Colonic mucosa (tissue), 4 donors: ENCODE measurements around the gene FAM234A. TPM values are rescaled to one million over a fixed set of nuclear protein-coding genes. Genes with fewer than 3 reads are reported as not detected.

Source experiments
- DNase-seq: peaks from one replicate; pipeline ENCODE4 v3.0.0-alpha.2; 2020
- H3K27ac ChIP-seq: fragments of 200-600 bp; one replicate; pipeline ENCODE4 v1.8.0; 2021
- H3K27me3 ChIP-seq: fragments of 200-600 bp; one replicate; pipeline ENCODE4 v1.8.0; 2021
- H3K36me3 ChIP-seq: fragments of 200-600 bp; one replicate; pipeline ENCODE4 v1.8.0; 2021
- H3K4me1 ChIP-seq: fragments of 200-600 bp; one replicate; pipeline ENCODE4 v1.8.0; 2021; ENCODE audit warnings: mild to moderate bottlenecking
- H3K4me3 ChIP-seq: fragments of 200-600 bp; one replicate; pipeline ENCODE4 v1.8.0; 2021
- H3K9ac ChIP-seq, 2 donors: one replicate each; pipeline ENCODE4 v1.7.0; 2013; ENCODE audit warnings: control low read depth in 2 of 2, low read depth in 2 of 2, low read length in 2 of 2
- H3K9me3 ChIP-seq: fragments of 200-600 bp; one replicate; pipeline ENCODE4 v1.8.0; 2021
- intact Hi-C: fragments of 100-400 bp; cut with DNase I; formaldehyde crosslinking; loops from one replicate; pipeline ENCODE4 v1.14.1; 2022
- total RNA-seq, 2 donors: library from RNA; stranded (reverse); fragmentation: NEBNext Ultra II Directional in 1 of 2; extraction: Animal tissue kit (Norgen Biotek cat#: 25700) in 1 of 2; gene quantifications; one replicate each; pipeline ENCODE4 v1.2.1, GENCODE V29; 2021
- TF ChIP-seq, protein P1 (sequence below): fragments of 200-600 bp; IDR thresholded peaks from one replicate; pipeline ENCODE4 v1.8.0; 2022; ENCODE audit warnings: antibody characterized with exemption, mild to moderate bottlenecking
- donor health status: healthy.
- donor health status: DM: no; HTN: no; CAD: no.
- donor health status: DM: no; HTN: no; CAD: no.

The FAM234A gene
- total RNA-seq, 2 donors from 2014 or later: 105 to 124 TPM

DNA sequence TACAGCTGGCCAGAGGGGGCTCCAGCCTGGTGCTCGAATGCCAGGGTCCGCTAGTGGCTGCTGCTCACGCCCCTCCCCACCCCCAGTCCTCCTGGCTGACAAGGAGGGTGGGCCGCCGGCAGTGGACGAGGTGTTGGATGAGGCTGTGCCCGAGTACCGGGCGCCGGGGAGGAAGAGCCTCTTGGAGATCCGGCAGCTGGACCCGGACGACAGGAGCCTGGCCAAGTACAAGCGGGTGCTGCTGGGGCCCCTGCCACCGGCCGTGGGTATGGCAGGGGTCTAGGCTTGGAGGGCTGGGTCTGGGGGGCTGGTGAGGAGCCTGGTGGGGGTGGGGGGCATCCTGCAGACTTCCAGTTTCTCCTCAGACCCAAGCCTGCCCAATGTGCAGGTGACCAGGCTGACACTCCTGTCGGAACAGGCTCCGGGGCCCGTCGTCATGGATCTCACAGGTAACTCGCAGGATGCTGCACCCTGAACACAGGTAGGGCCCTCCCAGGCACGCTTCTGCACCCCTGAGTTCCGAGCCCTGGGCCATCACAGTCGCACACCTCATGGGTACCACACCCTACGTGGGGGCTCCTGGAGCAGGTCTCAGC lies 47.1 kb downstream of the FAM234A start:
- no peaks in the 10 kb centered on the region for H3K4me1 ChIP-seq
- TF ChIP-seq, protein P1, sequence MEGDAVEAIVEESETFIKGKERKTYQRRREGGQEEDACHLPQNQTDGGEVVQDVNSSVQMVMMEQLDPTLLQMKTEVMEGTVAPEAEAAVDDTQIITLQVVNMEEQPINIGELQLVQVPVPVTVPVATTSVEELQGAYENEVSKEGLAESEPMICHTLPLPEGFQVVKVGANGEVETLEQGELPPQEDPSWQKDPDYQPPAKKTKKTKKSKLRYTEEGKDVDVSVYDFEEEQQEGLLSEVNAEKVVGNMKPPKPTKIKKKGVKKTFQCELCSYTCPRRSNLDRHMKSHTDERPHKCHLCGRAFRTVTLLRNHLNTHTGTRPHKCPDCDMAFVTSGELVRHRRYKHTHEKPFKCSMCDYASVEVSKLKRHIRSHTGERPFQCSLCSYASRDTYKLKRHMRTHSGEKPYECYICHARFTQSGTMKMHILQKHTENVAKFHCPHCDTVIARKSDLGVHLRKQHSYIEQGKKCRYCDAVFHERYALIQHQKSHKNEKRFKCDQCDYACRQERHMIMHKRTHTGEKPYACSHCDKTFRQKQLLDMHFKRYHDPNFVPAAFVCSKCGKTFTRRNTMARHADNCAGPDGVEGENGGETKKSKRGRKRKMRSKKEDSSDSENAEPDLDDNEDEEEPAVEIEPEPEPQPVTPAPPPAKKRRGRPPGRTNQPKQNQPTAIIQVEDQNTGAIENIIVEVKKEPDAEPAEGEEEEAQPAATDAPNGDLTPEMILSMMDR: no peak
- no peaks in the 10 kb centered on the region for H3K36me3 ChIP-seq
- H3K9me3 ChIP-seq: no peaks in the 10 kb centered on the region
- no peak overlapping the region for H3K27ac ChIP-seq
- no peak for DNase-seq
- intact Hi-C loops: no loop called here
- H3K4me3 ChIP-seq: no peak overlapping the region
- H3K27me3 ChIP-seq: peaks cover 32% of the 10 kb centered on the region
- H3K9ac ChIP-seq: no peak overlapping the region

DNA sequence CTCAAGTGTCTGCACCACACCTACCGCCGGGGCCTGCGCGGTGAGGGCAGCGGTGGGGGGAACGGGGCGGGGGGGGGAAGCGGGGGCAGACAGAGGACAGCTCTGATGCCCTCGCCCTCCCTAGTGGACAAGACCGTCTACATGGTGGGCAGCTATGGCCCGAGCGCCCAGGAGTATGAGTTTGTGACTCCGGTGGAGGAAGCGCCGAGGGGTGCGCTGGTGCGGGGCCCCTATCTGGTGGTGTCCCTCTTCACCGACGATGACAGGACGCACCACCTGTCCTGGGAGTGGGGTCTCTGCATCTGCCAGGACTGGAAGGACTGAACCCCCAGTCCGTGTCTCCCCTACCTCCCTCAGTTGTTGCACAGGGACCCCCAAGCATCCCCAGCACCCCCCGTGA lies 47.9 kb downstream of the FAM234A start:
- Histone ChIP-seq H3K9ac (no peak overlapping the region), H3K27me3 (peaks cover 32% of the 10 kb centered on the region), H3K9me3 (no peaks in the 10 kb centered on the region), H3K36me3 (no peaks in the 10 kb centered on the region), H3K4me1 (no peaks in the 10 kb centered on the region), H3K4me3 (no peak overlapping the region), H3K27ac (no peak overlapping the region)
- no peak for DNase-seq
- TF ChIP-seq, protein P1: no peak
- intact Hi-C loops: no loop called here

DNA sequence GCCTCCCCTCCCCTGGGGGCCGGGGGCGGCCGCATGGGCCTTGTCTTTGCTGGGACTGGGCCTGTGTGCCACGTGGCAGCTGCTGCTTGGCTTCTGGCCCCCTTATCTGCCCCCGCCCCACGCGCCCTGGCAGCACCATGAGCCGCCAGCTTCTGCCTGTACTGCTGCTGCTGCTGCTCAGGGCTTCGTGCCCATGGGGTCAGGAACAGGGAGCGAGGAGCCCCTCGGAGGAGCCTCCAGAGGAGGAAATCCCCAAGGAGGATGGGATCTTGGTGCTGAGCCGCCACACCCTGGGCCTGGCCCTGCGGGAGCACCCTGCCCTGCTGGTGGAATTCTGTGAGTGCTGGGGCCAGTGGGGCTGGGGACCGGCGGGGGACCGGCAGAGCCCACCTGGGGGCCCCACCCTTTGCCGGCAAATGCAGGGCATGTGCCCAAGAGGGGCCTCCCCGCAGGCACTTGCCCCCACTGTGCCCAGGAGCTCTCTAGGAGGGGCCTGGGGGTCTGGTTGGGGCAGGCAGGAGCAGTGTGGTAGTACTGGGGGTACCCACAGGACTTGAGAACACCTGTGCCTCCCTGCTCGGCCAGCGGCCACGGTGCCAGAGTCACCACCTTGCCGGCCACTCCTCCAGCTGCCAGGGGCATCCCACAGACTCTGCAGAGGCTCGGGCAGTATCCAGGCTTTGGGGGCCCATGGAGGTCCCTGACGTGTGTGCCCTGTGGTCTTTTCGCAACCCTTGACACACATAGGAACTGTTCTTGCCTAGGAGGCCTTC lies 48.6 kb downstream of the FAM234A start, which contains the start of gene PDIA2:
Gene PDIA2, plus strand, starts transcription at position 132 of the 773 bp plus-strand sequence. Its CDS starts 6 bp downstream, at position 138.
- H3K4me3 ChIP-seq: no peak within 1 kb of the TSS
- H3K9ac ChIP-seq: no peak within 1 kb of the TSS
- H3K27me3 ChIP-seq: peaks cover 32% of the 10 kb centered on the region
- no peaks in the 10 kb centered on the region for H3K36me3 ChIP-seq
- TF ChIP-seq, protein P1: no peak
- H3K27ac ChIP-seq: no peak within 1 kb of the TSS
- H3K4me1 ChIP-seq: no peaks in the 10 kb centered on the region
- H3K9me3 ChIP-seq: no peaks in the 10 kb centered on the region
- DNase-seq: no peak
- intact Hi-C loops: no loop called here

DNA sequence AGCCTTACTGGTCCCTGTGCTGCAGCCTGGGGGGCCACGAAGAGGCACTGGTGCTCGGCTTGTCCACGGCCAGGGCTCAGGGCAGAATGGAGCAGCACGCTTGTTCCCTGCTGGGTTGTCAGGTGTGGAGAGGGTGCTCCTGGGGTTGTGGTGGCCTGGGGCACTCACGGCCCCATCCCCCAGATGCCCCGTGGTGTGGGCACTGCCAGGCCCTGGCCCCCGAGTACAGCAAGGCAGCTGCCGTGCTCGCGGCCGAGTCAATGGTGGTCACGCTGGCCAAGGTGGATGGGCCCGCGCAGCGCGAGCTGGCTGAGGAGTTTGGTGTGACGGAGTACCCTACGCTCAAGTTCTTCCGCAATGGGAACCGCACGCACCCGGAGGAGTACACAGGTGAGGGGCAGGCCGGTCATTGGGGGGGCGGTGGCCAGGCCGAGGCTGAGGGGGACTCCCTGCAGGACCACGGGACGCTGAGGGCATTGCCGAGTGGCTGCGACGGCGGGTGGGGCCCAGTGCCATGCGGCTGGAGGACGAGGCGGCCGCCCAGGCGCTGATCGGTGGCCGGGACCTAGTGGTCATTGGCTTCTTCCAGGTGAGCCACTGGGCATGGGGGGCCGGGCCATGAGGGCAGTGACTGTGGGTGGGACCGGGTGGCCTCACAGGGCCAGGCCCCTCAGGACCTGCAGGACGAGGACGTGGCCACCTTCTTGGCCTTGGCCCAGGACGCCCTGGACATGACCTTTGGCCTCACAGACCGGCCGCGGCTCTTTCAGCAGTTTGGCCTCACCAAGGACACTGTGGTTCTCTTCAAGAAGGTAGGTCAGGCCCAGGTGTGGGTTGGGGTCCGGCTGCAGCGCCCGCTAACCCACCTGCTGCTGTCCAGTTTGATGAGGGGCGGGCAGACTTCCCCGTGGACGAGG lies 49.8 kb downstream of the FAM234A start:
- Histone ChIP-seq H3K4me1 (no peaks in the 10 kb centered on the region), H3K9me3 (no peaks in the 10 kb centered on the region), H3K27ac (no peak overlapping the region), H3K4me3 (no peak overlapping the region), H3K36me3 (no peaks in the 10 kb centered on the region), H3K27me3 (peaks cover 28% of the 10 kb centered on the region), H3K9ac (no peak overlapping the region)
- DNase-seq: no peak
- intact Hi-C loops: no loop called here
- TF ChIP-seq, protein P1: no peak
